Chondrocyte (in vitro differentiated cells): ENCODE results near the gene ARIH1. TPM values are rescaled to one million over a fixed set of nuclear protein-coding genes. Genes with fewer than 3 reads are reported as not detected.
A peak's percentile ranks its signal among the peaks of the same experiment; 100 is the strongest.

Source experiments
- DNase-seq: peaks from one replicate; pipeline ENCODE4 v3.0.0; 2021; ENCODE audit warnings: mixed read lengths, low spot score
- H3K27ac Mint-ChIP-seq: one replicate; pipeline ENCODE4 v1.8.0; 2021; ENCODE audit warnings: mild to moderate bottlenecking, moderate library complexity, mixed read lengths; ENCODE audit not compliant: unreplicated experiment
- H3K27me3 Mint-ChIP-seq: 2 replicates; pipeline ENCODE4 v1.8.0; 2021; ENCODE audit warnings: low read depth, mixed read lengths
- H3K36me3 Mint-ChIP-seq: 2 replicates; pipeline ENCODE4 v1.8.0; 2021; ENCODE audit warnings: low read depth, mixed read lengths
- H3K4me1 Mint-ChIP-seq: 2 replicates; pipeline ENCODE4 v1.8.0; 2021; ENCODE audit warnings: low read depth, mild to moderate bottlenecking, mixed read lengths
- H3K4me3 Mint-ChIP-seq: one replicate; pipeline ENCODE4 v1.8.0; 2021; ENCODE audit warnings: mild to moderate bottlenecking, moderate library complexity, mixed read lengths; ENCODE audit not compliant: unreplicated experiment
- H3K9me3 Mint-ChIP-seq: 2 replicates; pipeline ENCODE4 v1.8.0; 2021; ENCODE audit warnings: low read depth, mixed read lengths
- total RNA-seq: library from RNA; stranded (reverse); gene quantifications from 3 replicates; pipeline ENCODE4 v1.2.1, GENCODE V29; 2021
- TF ChIP-seq, protein P1 (sequence below): fragments of 200-600 bp; sonication (generic); IDR thresholded peaks from 2 replicates; pipeline ENCODE4 v1.5.0; 2021; ENCODE audit warnings: antibody characterized with exemption, mild to moderate bottlenecking, moderate library complexity

ARIH1 gene
- total RNA-seq, 1 donor from 2014 or later, result 164 TPM

DNA sequence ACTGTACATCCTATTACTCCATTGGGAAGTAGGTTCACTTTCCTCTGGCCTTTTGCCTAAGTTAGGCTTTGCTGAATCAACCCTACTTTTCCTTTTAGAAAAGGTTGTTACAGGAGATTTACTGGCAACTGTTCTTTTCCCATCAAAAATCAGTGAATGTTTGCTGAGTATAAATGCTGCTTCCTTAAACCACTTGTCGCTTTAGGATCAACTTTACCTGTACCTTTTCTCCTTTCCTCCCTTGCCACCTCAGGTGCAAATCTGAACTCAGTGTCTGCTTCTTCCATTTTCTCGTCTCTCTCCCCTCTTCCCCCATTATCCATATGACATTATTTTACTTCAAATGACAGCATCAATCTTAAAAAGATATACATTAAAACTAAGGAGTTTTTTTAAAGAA is 110.9 kb downstream of the ARIH1 start:
- Mint-ChIP-seq H3K4me1 (peaks cover 13% of the 10 kb centered on the region), H3K27ac (no peak overlapping the region), H3K36me3 (peaks cover 25% of the 10 kb centered on the region), H3K27me3 (no peaks in the 10 kb centered on the region), H3K4me3 (no peak overlapping the region), H3K9me3 (no peaks in the 10 kb centered on the region)
- DNase-seq, result no peak
- TF ChIP-seq, protein P1, sequence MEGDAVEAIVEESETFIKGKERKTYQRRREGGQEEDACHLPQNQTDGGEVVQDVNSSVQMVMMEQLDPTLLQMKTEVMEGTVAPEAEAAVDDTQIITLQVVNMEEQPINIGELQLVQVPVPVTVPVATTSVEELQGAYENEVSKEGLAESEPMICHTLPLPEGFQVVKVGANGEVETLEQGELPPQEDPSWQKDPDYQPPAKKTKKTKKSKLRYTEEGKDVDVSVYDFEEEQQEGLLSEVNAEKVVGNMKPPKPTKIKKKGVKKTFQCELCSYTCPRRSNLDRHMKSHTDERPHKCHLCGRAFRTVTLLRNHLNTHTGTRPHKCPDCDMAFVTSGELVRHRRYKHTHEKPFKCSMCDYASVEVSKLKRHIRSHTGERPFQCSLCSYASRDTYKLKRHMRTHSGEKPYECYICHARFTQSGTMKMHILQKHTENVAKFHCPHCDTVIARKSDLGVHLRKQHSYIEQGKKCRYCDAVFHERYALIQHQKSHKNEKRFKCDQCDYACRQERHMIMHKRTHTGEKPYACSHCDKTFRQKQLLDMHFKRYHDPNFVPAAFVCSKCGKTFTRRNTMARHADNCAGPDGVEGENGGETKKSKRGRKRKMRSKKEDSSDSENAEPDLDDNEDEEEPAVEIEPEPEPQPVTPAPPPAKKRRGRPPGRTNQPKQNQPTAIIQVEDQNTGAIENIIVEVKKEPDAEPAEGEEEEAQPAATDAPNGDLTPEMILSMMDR, result no peak

DNA sequence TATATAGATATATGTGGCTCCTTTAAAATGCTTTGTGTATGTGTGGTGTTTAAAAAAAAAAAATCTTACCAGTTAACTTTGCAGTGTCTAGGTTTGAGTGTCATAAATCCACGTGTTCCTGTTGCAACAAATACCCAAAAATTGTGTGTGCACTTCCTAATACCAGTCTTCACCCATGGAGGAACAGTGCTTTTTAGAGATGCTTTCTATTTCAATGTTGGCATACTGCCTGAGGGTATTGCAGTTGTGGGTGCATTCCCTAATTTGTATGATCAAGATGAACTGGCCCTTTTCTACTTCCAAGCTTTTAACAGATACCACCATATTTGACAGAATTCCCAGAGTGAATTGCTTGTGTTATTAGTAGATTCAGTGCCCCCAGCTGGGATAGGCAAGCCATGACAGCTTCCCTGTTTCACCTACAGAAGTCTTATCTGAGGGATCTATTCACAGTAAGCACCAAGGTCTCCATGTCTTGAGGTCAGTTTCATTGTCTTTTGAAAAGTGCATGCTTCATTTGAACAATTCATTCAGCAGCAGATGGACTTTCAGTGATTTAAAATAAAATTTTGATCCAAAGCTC is 111.4 kb downstream of the ARIH1 start:
- Mint-ChIP-seq H3K4me1 (peaks cover 17% of the 10 kb centered on the region), H3K27me3 (no peaks in the 10 kb centered on the region), H3K4me3 (no peak overlapping the region), H3K9me3 (no peaks in the 10 kb centered on the region), H3K36me3 (peaks cover 19% of the 10 kb centered on the region), H3K27ac (no peak overlapping the region)
- DNase-seq, result no peak
- TF ChIP-seq, protein P1, result peak; percentile 59

DNA sequence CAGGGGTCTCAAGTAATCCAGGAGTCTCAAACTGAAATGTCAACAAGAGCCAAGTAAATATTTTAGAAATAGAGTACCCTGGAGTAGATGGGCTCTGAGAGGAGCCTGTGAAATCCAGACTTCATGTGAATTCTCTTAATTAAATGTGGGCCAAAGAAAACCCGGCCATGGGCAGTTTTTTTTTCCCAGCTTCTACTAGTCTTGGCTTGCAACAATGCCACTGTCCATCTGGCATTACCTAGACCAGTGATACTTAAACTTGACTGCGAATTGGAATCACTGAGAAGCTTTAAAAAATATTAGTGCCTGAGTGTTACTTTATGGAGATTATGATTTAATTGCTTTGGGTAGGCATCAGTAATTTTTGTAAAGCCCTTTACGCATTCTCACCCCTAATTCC is 114.0 kb downstream of the ARIH1 start:
- Mint-ChIP-seq H3K27me3 (no peaks in the 10 kb centered on the region), H3K4me3 (no peak overlapping the region), H3K9me3 (no peaks in the 10 kb centered on the region), H3K36me3 (peaks cover 13% of the 10 kb centered on the region), H3K27ac (no peak overlapping the region), H3K4me1 (peaks cover 33% of the 10 kb centered on the region)
- DNase-seq, result no peak
- TF ChIP-seq, protein P1, result no peak

DNA sequence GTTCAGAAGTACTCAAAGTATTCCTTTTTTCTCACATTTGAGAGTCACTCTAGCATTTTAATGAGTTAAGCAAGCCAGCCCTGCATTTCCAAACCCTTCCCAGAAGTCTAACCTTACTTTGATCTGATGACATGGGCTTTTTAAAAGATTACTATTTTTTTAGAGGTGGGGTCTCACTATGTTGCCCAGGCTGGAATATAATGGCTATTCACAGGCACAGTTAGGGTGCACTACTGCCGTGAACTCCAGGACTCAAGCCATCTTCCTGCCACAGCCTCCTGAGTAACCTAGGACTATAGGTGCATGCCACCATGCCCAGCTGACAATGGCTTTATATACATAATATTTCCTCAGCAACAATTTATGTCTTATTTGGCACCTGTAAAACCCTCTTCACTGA is 116.3 kb downstream of the ARIH1 start:
- no peaks in the 10 kb centered on the region for H3K27me3 Mint-ChIP-seq
- H3K4me1 Mint-ChIP-seq, result peaks cover 25% of the 10 kb centered on the region
- H3K9me3 Mint-ChIP-seq, result no peaks in the 10 kb centered on the region
- no peak overlapping the region for H3K4me3 Mint-ChIP-seq
- DNase-seq, result no peak
- TF ChIP-seq, protein P1, result no peak
- H3K27ac Mint-ChIP-seq, result peak overlapping the region; percentile 49
- H3K36me3 Mint-ChIP-seq, result peaks cover 5% of the 10 kb centered on the region

DNA sequence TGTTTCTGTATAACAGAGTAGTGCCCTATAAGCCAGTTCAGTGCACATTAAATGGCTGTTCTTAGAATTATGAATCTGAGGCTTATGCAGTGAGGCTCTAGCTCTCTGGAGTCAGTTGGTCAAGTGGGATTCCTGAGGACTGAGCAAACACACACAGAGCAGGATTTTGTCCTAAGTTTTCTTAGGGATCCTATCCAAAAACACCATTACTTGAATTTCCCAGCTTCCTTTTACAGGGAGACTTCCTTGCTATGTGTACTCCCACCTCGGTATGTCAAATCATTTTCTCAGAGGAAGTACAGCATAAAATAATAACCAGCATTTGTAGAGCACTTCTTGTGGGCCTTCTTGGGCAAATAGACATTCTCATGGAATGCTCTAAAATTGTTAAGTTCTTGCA is 117.2 kb downstream of the ARIH1 start:
- TF ChIP-seq, protein P1, result no peak
- no peak for DNase-seq
- Mint-ChIP-seq H3K27me3 (no peaks in the 10 kb centered on the region), H3K36me3 (peaks cover 5% of the 10 kb centered on the region), H3K4me3 (no peak overlapping the region), H3K9me3 (no peaks in the 10 kb centered on the region), H3K27ac (peak overlapping the region; percentile 83), H3K4me1 (peaks cover 21% of the 10 kb centered on the region)
